Testis (tissue), 2 donors: ENCODE results near the gene TPPP.

Experiments used
- CTCF ChIP-seq, 3 experiments: fragments of 450-650 bp in 2 of 3; fragments of 200-600 bp in 1 of 3; sonication (generic) in 1 of 3; IDR thresholded peaks; one replicate each; pipeline ENCODE4 v1.5.1; 2016 to 2019; ENCODE audit warnings: antibody characterized with exemption in 3 of 3, mild to moderate bottlenecking in 2 of 3, moderate library complexity in 1 of 3
- POLR2A ChIP-seq: fragments of 450-650 bp; IDR thresholded peaks from one replicate; pipeline ENCODE4 v1.6.1; 2017; ENCODE audit warnings: antibody characterized with exemption, mild to moderate bottlenecking, moderate library complexity

GRCh38 chr5:623531-623930 lies 69.6 kb downstream of the TPPP start:
- TF ChIP-seq CTCF (IDR thresholded peaks at IDR 0.05) (no peak), POLR2A (no peak)
